ENCODE results near the gene FAM177A1. TPM values are rescaled to one million over a fixed set of nuclear protein-coding genes. Genes with fewer than 3 reads are reported as not detected.
"Not testable (repeated sequence)": the region's sequence is repeated elsewhere in the genome, so short reads cannot be mapped to it uniquely, and the experiment has no call there.

The FAM177A1 gene
- total RNA-seq, 1 donor from 2014 or later: 94.8 TPM

DNA sequence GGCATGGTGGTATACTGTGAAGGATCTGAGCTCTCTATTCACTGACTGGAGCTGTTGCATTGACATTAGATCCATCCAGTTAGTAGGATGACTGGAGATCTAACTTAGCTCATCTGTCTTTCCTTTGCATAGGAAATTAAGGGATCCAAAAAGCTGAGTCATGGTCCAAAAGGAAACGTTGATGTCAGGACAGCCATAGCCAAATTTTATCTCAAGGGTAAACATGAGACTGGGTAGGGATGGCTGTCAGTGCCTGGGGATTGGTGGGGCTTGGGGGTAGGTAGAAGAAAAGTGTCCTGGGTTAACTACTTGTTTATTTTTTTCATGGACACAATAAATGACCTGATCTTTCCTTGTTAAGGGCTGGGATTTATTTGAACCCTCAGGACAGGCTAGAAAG is 4.6 kb downstream of the FAM177A1 start:
- Mint-ChIP-seq H3K36me3 (ENCODE audit: low read depth, unreplicated experiment) (no peaks in the 10 kb centered on the region), H3K27me3 (ENCODE audit: low read depth, unreplicated experiment) (no peaks in the 10 kb centered on the region), H3K4me3 (ENCODE audit: unreplicated experiment) (no peak overlapping the region), H3K4me1 (ENCODE audit: low read depth, unreplicated experiment) (peaks cover 11% of the 10 kb centered on the region), H3K27ac (ENCODE audit: unreplicated experiment) (peak overlapping the region; percentile 78), H3K9me3 (ENCODE audit: unreplicated experiment) (no peaks in the 10 kb centered on the region)
- Histone ChIP-seq H3K36me3 (ENCODE audit: insufficient read depth, low read length) (peaks cover 11% of the 10 kb centered on the region), H3K27ac (ENCODE audit: low read depth, low read length) (peak overlapping the region; percentile 42), H2AFZ (ENCODE audit: low read depth, low read length) (no peak overlapping the region), H3K27me3 (ENCODE audit: insufficient read depth, low read length) (no peaks in the 10 kb centered on the region), H3K4me3 (ENCODE audit: insufficient read depth, low read depth, low read length) (no peak overlapping the region), H3K9me3 (ENCODE audit: insufficient read depth, low read depth, low read length) (no peaks in the 10 kb centered on the region), H3K4me1 (ENCODE audit: insufficient read depth, low read length) (peaks cover 3% of the 10 kb centered on the region), H3K4me2 (ENCODE audit: low read length) (peak overlapping the region; percentile 15), H3K79me2 (ENCODE audit: insufficient read depth, low read length) (peaks cover 40% of the 10 kb centered on the region), H4K20me1 (ENCODE audit: insufficient read depth, low read length) (peaks cover 12% of the 10 kb centered on the region), H3K9ac (ENCODE audit: low read length) (no peak overlapping the region)
- no peak for TF ChIP-seq EZH2 (IDR thresholded peaks at IDR 0.05; ENCODE audit: insufficient read depth, low read length)
- TF ChIP-seq, protein P1, sequence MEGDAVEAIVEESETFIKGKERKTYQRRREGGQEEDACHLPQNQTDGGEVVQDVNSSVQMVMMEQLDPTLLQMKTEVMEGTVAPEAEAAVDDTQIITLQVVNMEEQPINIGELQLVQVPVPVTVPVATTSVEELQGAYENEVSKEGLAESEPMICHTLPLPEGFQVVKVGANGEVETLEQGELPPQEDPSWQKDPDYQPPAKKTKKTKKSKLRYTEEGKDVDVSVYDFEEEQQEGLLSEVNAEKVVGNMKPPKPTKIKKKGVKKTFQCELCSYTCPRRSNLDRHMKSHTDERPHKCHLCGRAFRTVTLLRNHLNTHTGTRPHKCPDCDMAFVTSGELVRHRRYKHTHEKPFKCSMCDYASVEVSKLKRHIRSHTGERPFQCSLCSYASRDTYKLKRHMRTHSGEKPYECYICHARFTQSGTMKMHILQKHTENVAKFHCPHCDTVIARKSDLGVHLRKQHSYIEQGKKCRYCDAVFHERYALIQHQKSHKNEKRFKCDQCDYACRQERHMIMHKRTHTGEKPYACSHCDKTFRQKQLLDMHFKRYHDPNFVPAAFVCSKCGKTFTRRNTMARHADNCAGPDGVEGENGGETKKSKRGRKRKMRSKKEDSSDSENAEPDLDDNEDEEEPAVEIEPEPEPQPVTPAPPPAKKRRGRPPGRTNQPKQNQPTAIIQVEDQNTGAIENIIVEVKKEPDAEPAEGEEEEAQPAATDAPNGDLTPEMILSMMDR (IDR thresholded peaks at IDR 0.05; ENCODE audit: insufficient read depth, low read depth, low read length): no peak
- DNase-seq (ENCODE audit: low read depth) (peak; percentile 62), FAIRE-seq (no peak)

DNA sequence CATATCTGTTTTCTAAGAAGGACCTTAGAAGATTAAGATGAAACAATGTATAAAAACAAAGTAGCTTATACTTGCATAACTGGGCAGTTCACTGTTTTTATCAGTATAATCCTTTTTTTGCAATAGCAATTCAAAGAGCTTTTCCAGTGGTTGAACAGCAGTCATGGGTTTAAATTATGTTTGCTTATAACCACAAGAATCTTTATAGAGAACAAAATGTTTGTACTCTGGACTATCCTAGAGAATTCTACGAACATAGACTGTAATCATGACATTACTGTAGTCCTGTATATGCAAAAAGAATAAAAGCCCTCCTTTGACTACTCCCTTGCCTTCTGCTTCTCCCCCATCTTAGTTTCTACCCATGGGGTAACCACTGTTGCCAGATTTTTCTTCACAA is 5.7 kb downstream of the FAM177A1 start:
- Mint-ChIP-seq H3K9me3 (ENCODE audit: unreplicated experiment) (no peaks in the 10 kb centered on the region), H3K27me3 (ENCODE audit: low read depth, unreplicated experiment) (no peaks in the 10 kb centered on the region), H3K36me3 (ENCODE audit: low read depth, unreplicated experiment) (no peaks in the 10 kb centered on the region), H3K4me1 (ENCODE audit: low read depth, unreplicated experiment) (peaks cover 14% of the 10 kb centered on the region), H3K27ac (ENCODE audit: unreplicated experiment) (no peak overlapping the region), H3K4me3 (ENCODE audit: unreplicated experiment) (no peak overlapping the region)
- no peaks in the 10 kb centered on the region for H3K9me3 ChIP-seq (ENCODE audit: insufficient read depth, low read depth, low read length)
- no peak overlapping the region for H3K4me2 ChIP-seq (ENCODE audit: low read length)
- no peak overlapping the region for H3K4me3 ChIP-seq (ENCODE audit: insufficient read depth, low read depth, low read length)
- DNase-seq (ENCODE audit: low read depth): peak; percentile 32
- peaks cover 3% of the 10 kb centered on the region for H3K4me1 ChIP-seq (ENCODE audit: insufficient read depth, low read length)
- no peak overlapping the region for H2AFZ ChIP-seq (ENCODE audit: low read depth, low read length)
- peaks cover 14% of the 10 kb centered on the region for H3K36me3 ChIP-seq (ENCODE audit: insufficient read depth, low read length)
- H3K79me2 ChIP-seq (ENCODE audit: insufficient read depth, low read length): peaks cover 45% of the 10 kb centered on the region
- H3K9ac ChIP-seq (ENCODE audit: low read length): no peak overlapping the region
- no peak for FAIRE-seq
- H3K27me3 ChIP-seq (ENCODE audit: insufficient read depth, low read length): no peaks in the 10 kb centered on the region
- no peak overlapping the region for H3K27ac ChIP-seq (ENCODE audit: low read depth, low read length)
- no peak for TF ChIP-seq EZH2 (IDR thresholded peaks at IDR 0.05; ENCODE audit: insufficient read depth, low read length)
- TF ChIP-seq, protein P1 (IDR thresholded peaks at IDR 0.05; ENCODE audit: insufficient read depth, low read depth, low read length): no peak
- H4K20me1 ChIP-seq (ENCODE audit: insufficient read depth, low read length): peaks cover 12% of the 10 kb centered on the region

DNA sequence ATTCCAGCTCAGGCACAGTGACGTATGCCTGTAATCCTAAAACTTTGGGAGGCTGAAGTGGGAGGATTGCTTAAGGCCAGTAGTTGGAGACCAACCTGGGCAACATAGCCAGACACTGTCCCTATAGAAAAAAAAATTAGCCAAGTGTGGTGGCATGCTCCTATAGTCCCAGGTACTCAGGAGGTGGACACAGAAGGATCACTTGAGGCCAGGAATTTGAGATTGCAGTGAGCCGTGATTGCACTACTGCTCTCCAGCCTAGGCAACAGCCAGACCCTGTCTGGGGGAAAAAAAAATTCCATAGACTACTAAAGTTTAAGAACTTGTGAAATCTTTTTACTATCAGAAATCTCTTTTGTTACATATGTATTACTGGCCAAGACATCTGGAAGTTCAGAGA is 6.6 kb downstream of the FAM177A1 start:
- H3K4me3 ChIP-seq (ENCODE audit: insufficient read depth, low read depth, low read length): no peak overlapping the region
- H3K27ac ChIP-seq (ENCODE audit: low read depth, low read length): no peak overlapping the region
- TF ChIP-seq, protein P1 (IDR thresholded peaks at IDR 0.05; ENCODE audit: insufficient read depth, low read depth, low read length): no peak
- TF ChIP-seq EZH2 (IDR thresholded peaks at IDR 0.05; ENCODE audit: insufficient read depth, low read length): no peak
- Mint-ChIP-seq H3K9me3 (ENCODE audit: unreplicated experiment) (no peaks in the 10 kb centered on the region), H3K4me3 (ENCODE audit: unreplicated experiment) (no peak overlapping the region), H3K36me3 (ENCODE audit: low read depth, unreplicated experiment) (peaks cover 4% of the 10 kb centered on the region), H3K27ac (ENCODE audit: unreplicated experiment) (no peak overlapping the region), H3K4me1 (ENCODE audit: low read depth, unreplicated experiment) (peaks cover 14% of the 10 kb centered on the region), H3K27me3 (ENCODE audit: low read depth, unreplicated experiment) (no peaks in the 10 kb centered on the region)
- peaks cover 3% of the 10 kb centered on the region for H3K4me1 ChIP-seq (ENCODE audit: insufficient read depth, low read length)
- H3K9ac ChIP-seq (ENCODE audit: low read length): no peak overlapping the region
- no peak overlapping the region for H2AFZ ChIP-seq (ENCODE audit: low read depth, low read length)
- H3K9me3 ChIP-seq (ENCODE audit: insufficient read depth, low read depth, low read length): no peaks in the 10 kb centered on the region
- DNase-seq (ENCODE audit: low read depth): no peak
- H3K79me2 ChIP-seq (ENCODE audit: insufficient read depth, low read length): peaks cover 47% of the 10 kb centered on the region
- peaks cover 11% of the 10 kb centered on the region for H4K20me1 ChIP-seq (ENCODE audit: insufficient read depth, low read length)
- H3K27me3 ChIP-seq (ENCODE audit: insufficient read depth, low read length): no peaks in the 10 kb centered on the region
- FAIRE-seq: no peak
- H3K36me3 ChIP-seq (ENCODE audit: insufficient read depth, low read length): peaks cover 16% of the 10 kb centered on the region
- H3K4me2 ChIP-seq (ENCODE audit: low read length): no peak overlapping the region

DNA sequence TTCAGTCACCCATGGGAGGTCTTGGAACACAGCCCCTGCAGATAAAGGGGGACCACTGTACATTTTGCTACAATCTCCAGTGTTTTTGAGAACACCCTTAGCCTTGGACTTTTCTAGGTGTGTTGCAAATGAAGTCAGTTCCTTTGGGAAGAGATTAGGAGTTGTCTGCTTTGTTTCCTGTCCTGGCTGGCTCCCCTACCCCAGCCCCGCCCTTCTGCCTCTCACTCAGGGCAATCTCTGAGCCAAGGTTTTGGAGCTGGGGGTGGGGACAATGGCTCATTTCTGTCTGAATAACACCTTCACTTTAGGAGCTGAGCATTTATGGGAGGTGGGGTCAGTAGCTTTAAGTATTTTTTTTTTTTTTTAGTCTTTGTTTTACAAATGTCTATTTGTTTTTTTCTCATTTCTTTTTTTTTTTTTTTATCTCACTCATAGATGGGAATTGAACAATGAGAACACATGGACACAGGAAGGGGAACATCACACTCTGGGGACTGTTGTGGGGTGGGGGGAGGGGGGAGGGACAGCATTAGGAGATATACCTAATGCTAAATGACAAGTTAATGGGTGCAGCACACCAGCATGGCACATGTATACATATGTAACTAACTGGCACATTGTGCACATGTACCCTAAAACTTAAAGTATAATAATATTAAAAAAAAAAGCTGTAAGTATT is 15.2 kb downstream of the FAM177A1 start:
- H2AFZ ChIP-seq (ENCODE audit: low read depth, low read length); H3K36me3 Mint-ChIP-seq (ENCODE audit: low read depth, unreplicated experiment); H3K9me3 Mint-ChIP-seq (ENCODE audit: unreplicated experiment); H3K27me3 Mint-ChIP-seq (ENCODE audit: low read depth, unreplicated experiment); FAIRE-seq; H3K9ac ChIP-seq (ENCODE audit: low read length); H3K4me3 ChIP-seq (ENCODE audit: insufficient read depth, low read depth, low read length); H3K27me3 ChIP-seq (ENCODE audit: insufficient read depth, low read length); H3K36me3 ChIP-seq (ENCODE audit: insufficient read depth, low read length); H3K27ac Mint-ChIP-seq (ENCODE audit: unreplicated experiment); H3K4me1 ChIP-seq (ENCODE audit: insufficient read depth, low read length); H4K20me1 ChIP-seq (ENCODE audit: insufficient read depth, low read length); H3K9me3 ChIP-seq (ENCODE audit: insufficient read depth, low read depth, low read length); H3K27ac ChIP-seq (ENCODE audit: low read depth, low read length): not testable (repeated sequence)
- H3K4me2 ChIP-seq (ENCODE audit: low read length): peak overlapping the region; percentile 58
- peak; percentile 36 for DNase-seq (ENCODE audit: low read depth)
- Mint-ChIP-seq H3K4me3 (ENCODE audit: unreplicated experiment) (peak overlapping the region; percentile 37), H3K4me1 (ENCODE audit: low read depth, unreplicated experiment) (peaks cover 11% of the 10 kb centered on the region)
- H3K79me2 ChIP-seq (ENCODE audit: insufficient read depth, low read length): peaks cover 23% of the 10 kb centered on the region

All from astrocyte (in vitro differentiated cells and primary cell).